GM21515 (cell line): ENCODE data around the gene SLC7A9.
"Not testable (repeated sequence)": the region's sequence is repeated elsewhere in the genome, so short reads cannot be mapped to it uniquely, and the experiment has no call there.

Experiments used
- ATAC-seq: cut with Tn5 transposase; IDR thresholded peaks from one replicate; pipeline ENCODE4 v1.9.1; 2021; ENCODE audit not compliant: unreplicated experiment

Gene SLC7A9

DNA sequence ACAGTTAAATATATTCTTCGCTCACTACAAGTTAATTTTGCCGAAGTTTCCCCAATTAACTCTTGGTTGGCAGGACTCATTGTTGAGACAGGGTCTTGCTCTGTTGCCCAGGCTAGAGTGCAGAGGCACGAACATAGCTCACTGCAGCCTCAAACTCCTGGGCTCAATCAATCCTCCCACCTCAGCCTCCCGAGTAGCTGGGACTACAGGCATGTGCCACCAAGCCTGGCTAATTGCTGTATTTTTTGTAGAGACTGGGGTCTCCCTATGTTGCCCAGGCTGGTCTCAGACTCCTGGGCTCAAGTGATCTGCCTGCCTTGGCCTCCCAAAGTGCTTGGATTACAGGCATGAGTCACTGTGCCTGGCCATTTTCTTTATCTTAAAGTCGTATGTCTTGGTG is 15.7 kb upstream of the SLC7A9 start:
- not testable (repeated sequence) for ATAC-seq

DNA sequence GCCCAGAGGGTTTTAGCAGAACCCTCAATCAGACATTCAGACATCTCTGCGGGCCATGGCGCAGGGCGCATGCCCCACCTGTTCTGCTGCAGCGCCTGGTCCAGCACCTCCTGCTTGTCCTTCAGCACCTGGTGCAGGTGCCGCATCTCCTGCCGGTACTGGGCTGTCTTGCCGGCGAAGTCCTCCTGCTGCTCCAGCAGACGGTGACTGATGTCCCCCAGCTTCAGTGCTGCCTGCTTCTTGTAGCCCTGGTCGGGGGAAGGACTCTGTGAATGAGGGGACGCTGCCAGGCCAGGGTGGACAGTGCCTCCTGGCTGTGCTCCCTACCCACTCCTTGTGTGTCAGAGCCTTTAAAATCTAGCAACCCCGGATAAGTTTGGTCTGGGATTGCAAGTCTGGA is 12.2 kb upstream of the SLC7A9 start:
- no peak for ATAC-seq

DNA sequence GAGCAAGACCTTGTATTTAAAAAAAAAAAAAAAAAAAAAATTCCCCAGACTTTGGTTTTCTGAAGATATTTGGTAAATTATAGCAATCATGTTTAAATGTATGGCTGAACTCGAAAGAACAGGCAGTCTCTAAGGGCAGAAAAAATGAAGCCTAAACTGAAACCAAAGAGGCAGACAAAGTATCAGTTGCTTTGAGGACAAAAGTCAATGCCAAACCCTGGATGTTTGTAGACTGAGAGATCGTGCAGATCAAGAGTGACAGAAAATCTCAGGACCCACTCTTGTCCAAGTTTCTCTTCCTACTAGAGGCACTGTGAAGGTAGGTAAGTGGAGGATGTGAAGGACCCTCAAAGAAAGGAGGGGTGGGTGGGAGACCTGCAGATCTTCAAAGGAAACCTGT is 11.1 kb upstream of the SLC7A9 start:
- no peak for ATAC-seq

DNA sequence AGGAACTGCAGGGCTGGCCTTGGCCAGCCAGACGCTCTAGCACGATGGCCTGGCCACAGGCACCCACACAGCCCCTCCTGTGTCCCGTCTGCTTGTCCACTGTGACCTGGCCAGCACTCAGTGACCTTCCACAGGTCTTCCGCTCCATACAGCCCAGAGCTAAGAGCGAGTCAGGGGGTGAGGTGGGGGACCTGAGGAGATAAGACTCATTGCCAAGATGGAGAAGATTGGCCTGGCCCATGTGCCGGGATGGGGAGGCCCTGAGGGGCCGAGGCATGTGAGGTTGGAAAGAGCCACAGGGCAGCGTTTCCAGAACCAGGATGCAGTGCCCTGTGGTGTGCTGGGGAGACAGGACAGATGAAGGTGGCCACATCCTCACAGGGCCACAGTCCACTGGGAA is 10.2 kb upstream of the SLC7A9 start:
- ATAC-seq: no peak

DNA sequence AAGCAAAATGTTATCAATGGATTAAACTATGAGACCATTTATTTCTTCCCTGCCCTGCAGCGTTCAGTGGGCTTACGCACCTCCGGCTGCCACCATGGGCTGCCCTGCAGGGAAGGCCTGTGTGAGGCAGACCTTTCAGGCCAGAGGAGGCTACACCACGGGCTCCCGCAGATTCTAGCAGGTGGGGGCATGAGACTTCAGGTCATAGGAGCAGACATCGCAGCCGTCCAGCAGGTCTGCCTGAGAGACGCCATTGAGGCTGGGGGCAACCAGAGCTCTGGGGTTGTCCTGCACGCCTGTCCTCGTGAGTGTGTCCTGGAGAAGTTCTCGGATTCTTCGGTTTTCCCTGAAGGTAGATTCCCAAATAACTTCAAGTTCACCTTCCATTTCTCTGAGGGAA is 9.4 kb upstream of the SLC7A9 start:
- ATAC-seq: no peak

DNA sequence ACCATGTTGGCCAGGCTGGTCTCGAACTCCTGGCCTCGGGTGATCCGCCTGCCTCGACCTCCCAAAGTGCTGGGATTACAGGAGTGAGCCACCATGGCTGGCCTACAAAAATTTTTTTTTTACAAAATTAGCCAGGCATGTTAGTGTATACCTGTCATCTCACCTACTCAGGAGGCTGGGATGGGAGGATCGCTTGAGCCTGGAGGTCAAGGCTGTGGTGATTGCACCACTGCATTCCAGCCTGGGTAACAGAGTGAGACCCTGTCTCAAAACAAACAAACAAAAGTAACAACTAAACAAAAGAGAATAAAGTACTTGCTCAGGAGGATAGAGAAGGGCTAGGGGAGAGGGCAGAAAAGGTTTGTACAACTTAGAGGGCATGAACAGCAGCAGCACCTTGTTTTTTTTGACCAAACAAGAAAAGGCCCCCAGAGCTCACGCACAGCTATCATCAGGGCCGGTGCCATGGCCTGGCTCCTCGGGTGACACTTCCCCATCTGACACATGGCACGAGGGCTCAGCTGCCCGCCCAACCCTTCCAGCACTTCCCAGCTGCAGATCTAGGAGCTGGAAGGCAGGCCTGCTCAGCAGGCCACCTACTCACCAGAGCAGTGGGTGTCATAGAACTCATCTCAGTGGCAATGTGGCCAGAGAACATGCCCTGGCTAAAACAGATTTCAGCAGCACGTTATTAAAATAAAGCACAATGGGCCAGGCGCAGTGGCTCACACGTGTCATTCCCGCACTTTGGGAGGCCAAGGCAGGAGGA is 8.6 kb upstream of the SLC7A9 start:
- ATAC-seq: no peak

DNA sequence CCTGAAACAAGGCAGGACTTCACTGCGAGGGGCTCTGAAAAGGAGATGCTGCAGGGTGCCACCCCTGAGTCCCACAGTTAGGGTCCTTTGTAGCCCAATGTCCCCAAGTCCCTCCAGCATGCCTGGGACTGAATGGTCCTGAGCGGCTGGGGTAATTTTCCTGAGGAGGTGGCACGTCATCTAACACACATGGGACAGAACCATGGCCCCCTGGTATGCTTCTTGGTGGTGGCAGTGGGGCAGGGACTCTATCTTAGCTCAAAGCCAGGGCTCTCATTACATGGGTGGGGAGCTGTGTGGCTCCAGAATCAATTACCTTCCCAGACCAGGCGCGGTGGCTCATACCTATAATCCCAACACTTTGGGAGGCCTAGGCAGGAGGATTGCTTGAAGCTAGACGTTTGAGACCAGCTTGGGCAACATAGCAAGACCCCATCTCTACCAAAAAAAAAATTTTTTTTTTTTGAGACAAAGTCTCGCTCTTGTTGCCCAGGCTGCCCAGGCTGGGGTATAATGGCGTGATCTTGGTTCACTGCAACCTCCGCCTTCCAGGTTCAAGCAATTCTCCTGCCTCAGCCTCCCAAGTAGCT is 7.9 kb upstream of the SLC7A9 start:
- no peak for ATAC-seq

DNA sequence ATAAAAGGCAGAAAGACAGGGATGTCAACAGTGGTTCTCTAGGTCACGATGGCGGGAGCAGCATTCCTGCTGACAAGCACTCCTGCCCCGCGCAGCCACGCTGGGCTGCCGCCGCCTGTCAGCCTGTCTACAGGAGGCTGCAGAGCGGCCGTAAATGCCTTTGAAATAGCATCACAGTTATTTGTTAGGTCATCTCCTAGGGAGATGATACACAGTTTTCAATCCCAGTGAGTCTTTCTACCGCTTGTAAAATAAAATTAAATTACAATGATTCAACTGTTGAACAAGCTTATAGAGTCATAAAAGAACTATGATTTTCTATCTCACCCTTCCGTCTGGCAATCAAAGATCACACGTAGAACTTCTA is 7.3 kb upstream of the SLC7A9 start:
- ATAC-seq: no peak

DNA sequence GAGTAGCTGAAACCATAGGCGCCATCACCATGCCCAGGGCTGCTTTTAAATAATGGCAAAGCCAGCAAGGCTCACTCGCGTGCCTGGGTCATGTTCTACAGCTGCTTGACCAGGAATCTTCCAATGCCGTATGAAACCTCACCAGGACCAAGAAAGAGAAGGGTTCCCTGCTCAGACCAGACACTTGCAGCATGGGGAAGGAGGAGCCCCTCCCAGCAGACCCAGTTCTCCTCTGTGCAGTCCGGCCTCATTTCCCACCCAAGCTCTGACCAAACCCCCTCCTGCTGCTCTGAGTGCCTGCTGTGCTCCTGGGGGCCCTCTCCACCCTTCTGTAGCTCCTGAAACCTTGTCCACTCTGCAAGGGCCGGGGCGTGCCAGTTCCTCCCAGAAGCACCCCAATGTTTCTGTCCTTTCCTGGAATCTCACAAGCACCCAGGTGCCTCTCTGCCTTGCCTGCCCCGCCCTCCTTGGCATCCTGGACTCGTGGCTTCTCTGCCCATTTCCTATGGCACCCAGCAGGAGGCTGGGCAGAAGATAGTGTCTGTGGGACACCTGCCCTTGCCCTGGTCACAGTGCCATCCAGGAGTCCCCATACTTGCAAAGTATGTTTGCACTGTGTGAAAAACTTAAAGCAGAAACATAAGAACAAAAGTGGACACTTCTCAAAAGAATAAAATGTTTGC is 6.8 kb upstream of the SLC7A9 start:
- no peak for ATAC-seq

DNA sequence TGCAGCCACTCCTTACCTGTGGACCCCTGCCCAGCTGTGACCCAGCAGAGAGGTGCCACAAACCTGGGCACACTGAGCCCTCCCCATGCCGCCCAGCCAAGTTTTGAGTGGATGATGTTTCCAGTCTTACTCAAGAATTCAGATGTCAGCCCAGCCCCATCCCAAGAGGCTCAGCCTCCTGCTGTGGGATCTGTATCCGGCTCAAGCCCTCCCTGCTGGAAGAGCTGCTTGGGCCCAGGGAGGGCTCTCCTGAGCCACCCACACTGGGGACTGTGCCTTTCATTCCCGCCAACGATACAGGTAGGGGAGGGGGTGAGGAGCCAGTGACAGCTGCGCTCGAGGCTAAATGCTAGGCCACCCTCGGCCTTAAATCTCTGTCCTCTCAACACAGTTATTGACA is 5.9 kb upstream of the SLC7A9 start:
- no peak for ATAC-seq

DNA sequence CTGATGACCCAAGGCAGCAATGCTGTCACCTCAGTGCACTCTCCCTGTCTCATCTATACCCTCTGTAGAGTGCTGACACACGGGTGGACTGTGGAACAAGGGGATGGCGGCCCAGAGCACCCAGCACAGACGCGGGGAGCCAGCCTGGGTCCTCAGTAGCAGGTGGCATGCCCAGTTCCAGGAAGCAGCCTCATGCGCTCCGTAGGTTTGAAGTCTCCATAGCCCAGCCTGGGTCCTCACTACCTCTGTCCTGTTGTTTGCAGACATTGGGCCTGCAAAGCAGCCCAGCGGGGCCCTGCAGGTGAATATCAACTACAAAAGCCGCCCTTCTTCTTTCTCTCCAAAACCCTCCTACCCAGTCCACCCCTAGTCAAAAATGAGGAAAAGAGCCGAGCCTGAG is 5.0 kb upstream of the SLC7A9 start:
- no peak for ATAC-seq

DNA sequence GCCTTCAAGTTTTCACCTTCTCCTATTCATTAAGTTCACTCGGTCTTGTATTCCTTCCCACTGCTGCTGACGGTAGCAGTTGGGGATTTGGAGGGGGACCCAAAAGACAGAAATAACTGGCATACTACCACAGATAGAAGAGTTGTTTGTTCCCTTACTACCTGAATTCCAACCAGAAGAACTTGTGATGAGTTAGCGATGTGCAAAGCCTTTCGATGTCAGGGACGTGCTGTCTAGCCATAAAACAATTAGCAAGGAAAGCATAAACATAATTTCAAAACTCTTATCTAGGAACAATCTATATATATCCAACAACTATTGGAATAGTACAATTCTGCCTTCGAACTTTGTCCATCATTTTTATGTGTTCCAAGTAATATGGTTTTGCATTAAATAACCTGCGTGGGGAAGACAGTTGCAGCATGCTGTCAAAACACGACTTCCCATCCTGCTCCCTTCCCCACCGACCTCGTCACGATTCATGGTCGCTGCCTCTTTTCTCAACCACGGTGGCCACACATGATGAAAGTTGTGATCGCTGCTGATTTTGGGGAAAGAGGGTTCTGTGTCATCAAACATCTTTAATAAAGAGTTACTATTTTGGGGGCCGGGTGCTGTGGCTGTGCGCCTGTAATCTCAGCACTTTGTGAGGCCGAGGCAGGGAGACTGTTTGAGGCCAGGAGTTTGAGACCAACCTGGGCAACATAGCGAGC is 3.8 kb upstream of the SLC7A9 start:
- ATAC-seq: no peak

DNA sequence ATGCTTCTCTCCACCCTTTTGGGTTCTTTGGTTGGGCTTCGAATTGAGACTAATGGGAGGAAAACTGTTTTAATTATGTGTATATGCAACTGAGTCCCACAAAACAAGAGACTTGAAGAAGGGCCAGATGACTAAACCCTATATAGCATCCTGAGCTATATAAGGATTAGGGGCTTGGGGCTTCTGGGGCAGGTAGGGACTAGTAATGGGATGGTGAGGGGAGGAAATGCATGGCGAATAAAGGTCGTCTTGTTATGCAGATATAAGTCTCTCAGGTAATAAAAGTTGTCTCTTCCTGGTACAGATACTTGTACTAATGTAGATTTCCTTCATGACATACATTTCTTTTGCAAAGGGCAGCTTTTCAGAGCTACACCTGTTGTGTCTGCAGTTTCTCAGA is 2.8 kb upstream of the SLC7A9 start:
- no peak for ATAC-seq

DNA sequence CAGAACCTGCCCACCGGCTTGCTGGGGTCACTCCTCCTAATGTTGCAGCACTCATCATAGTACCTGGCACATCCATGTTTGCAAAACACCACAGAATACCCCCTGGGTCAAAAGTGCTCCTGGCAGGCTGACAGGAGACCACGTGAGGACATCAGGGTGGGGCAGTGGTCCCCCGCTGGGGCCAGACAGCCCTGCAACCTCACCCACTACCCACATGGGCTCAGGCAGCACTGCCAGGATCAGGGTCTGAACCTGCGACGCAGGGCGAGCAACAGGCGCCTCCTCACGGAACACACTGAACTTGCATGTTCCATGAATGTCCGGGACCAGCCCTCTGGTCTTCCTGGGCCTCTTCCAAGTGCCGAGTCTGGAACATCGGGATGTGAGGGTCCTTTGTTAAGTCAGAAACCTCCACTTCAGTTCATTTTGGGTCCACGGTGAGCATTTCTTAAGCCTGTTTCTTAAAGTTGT is 1.4 kb upstream of the SLC7A9 start:
- no peak for ATAC-seq

DNA sequence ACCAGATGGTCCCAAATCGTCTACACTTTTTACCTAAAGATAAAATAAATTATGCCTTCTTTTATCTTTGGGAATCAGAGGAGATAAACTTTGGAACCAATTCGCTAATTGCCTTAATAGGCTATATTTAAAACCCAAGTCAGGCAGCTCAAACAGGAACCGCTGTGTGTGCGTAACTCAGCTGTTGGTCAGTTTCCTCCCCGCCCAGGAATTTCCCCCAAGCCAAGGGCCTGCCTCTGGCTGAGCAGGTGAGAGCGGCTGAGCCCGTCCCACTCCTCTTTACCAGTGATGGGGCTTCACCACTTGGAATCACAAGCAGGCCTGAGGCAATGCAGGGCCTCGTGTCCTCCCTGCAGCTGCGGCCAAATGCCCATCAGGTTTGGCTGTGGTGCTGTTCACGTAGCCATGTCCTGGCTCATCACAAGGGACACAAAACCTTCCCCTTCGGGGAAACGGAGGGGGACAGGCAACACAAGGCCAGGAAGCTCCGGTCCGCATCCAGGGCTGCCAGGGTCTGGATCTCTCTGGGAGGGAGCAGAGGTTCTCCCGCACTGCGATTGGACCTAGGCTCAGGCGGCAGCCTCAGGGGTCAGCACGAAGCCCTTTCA is 503 bp upstream of the SLC7A9 start:
- no peak for ATAC-seq

DNA sequence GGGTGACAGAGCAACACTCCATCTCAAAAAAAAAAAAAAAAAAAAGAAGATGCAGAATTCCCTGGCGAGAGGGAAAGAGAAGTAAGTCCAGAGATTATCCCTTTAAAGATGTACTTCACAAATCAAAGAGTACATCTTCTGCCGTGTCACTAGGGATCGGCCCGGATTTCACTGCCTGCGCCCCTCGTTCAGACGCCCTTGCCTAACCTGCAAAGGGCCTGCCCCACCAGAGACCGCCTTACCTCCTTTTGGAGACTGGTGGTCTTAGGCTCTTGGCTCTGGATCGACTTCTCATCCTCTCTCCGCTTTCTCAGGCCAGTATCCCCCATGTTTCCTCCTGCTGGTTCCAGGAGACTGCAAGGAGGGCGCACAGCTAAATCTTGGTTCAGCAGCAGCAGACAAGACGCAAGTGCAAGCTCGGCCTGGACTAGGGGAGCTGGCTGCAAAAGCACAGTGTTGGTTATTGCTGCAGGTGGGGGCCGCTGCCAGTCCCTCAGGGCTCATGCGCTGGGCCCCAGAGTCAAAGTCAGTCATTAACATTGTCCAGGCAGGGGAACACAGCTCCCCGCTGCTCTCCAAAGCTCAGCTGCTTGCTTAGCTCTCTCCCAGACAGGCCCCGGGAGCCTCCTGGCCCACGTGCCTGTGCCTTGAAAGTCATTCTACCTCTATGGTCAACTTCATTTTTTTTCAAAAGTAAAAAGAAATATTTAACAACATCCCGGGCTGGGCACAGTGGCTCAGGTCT is 1.2 kb downstream of the SLC7A9 start:
- ATAC-seq: no peak

DNA sequence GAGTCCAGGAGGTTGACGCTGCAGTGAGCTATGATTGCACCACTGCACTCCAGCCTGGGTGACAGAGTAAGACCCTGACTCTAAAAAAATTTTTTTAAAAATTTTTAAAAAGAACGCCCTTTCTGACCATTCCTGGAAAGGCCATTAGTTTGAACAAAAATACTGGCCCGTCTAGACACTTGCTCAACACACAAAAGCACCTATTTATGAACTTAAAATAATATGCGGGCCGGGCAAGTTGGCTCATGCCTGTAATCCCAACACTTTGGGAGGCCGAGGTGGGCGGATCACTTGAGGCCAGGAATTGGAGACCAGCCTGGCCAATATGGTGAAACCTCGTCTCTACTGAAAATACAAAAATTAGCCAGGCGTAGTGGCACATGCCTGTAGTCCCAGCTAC is 2.1 kb downstream of the SLC7A9 start:
- ATAC-seq: not testable (repeated sequence)

DNA sequence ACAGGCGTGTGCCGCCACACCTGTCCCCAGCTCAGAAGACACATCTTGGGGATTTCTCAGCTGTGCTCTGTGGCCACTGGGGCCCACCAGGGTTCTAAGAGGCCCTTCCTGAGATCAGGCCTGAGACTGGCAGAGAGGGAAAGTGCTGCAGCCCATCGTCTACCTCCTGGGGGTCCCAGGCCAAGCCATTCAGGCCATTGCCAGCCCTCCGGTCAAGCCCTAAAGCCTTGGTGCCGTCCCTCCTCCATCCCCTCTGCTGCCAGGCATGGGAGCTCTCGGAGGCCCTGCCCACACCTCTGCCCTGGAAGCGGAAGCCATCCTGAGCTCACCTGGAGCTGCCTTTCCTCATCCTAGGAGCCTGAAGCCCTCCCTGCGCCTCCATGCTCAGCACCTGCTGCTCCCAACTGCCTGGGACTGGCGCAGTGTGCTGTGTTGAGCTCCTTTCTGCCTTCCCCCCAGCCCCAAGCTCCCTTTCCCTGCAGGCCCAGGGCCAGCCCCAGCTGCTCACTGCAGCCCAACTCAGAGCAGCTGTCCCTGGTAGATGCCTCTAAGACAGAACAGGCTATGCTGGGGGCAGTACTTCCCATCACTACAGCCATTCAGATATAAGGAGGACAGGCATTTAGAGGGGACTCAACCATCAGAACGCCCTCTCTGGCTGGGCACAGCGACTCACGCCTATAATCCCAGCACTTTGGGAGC is 2.9 kb downstream of the SLC7A9 start:
- no peak for ATAC-seq

DNA sequence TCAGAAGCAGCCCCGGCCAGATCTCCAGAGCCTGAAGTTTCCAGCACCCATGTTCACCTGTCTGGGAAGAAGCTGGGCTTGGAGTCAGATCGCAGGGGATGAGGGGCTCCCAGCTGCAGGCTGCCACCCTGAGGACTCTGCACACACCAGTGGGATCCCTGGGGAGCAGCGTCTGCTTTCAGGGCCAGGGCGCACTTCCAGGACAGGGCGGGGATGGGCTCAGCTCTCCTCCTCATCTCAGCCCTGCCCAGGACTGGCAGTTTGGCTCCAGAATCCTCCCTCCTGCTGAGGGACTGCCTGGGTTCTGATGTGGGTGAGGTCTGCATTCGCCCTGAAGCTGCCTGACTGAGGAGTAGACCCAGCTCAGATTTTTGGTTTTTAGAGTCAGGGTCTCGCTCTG is 3.5 kb downstream of the SLC7A9 start:
- ATAC-seq: no peak

DNA sequence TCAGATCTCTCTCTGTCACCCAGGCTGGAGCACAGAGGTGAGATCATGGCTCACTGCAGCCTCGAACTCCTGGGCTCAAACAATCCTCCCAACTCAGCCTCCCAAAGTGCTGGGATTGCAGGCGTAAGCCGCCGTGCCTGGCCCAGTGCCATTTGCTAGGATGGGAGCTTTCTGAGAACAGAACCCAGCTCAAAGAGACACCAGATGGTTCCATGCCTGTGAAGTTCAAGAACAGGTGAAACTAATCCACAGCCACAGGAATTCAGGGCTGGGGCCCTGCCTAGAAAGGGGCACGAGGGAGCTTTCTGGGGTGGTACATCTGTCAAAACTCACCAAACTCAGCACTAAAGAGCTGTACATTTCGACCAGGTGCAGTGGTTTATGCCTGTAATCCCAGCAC is 4.2 kb downstream of the SLC7A9 start:
- ATAC-seq: no peak
